ENCODE data around the gene MAML3. TPM values are rescaled to one million over a fixed set of nuclear protein-coding genes. Genes with fewer than 3 reads are reported as not detected.

MAML3 gene
- total and polyA plus RNA-seq, 8 donors: 5.8 to 18.7 (median 16.7) TPM

- intact Hi-C loops (cut with DNase I): no loop called here
- Histone ChIP-seq H3K27ac (peak overlapping the region in 1 of 2 donors; percentile 16), H3K4me1 (peaks cover 4 to 18% of the 10 kb centered on the region in 2 donors), H3K4me3 (no peak overlapping the region), H3K9me3 (no peaks in the 10 kb centered on the region), H3K27me3 (no peaks in the 10 kb centered on the region), H3K36me3 (no peaks in the 10 kb centered on the region)
- TF ChIP-seq CTCF (IDR thresholded peaks at IDR 0.05): no peak
- ATAC-seq: peak; percentile 56
- peak in 1 of 4 donors; percentile 64 for DNase-seq
Observed at GRCh38 chr4:139907001-139907809, 246.8 kb downstream of the MAML3 start.

- H3K9me3 ChIP-seq: no peaks in the 10 kb centered on the region
- TF ChIP-seq CTCF (IDR thresholded peaks at IDR 0.05): no peak
- no peak overlapping the region for H3K27ac ChIP-seq
- H3K4me3 ChIP-seq: no peak overlapping the region
- no peaks in the 10 kb centered on the region for H3K27me3 ChIP-seq
- no peaks in the 10 kb centered on the region for H3K36me3 ChIP-seq
- intact Hi-C loops (cut with DNase I): no loop called here
- DNase-seq (no peak), ATAC-seq (no peak)
- H3K4me1 ChIP-seq: peaks cover 4 to 31% of the 10 kb centered on the region in 2 donors
Observed at GRCh38 chr4:139905489-139905888, 248.5 kb downstream of the MAML3 start.

- H3K4me1 ChIP-seq: peaks cover 4 to 26% of the 10 kb centered on the region in 2 donors
- intact Hi-C loops (cut with DNase I): no loop called here
- DNase-seq: no peak
- H3K36me3 ChIP-seq: no peaks in the 10 kb centered on the region
- no peaks in the 10 kb centered on the region for H3K9me3 ChIP-seq
- H3K27me3 ChIP-seq: no peaks in the 10 kb centered on the region
- no peak overlapping the region for H3K4me3 ChIP-seq
- no peak overlapping the region for H3K27ac ChIP-seq
- no peak for ATAC-seq
- TF ChIP-seq CTCF (IDR thresholded peaks at IDR 0.05): no peak
Observed at GRCh38 chr4:139904406-139904805, 249.6 kb downstream of the MAML3 start.

GRCh38 chr4:139903845-139904244 lies 250.1 kb downstream of the MAML3 start:
- intact Hi-C loops (cut with DNase I): no loop called here
- Histone ChIP-seq H3K4me1 (peaks cover 4 to 26% of the 10 kb centered on the region in 2 donors), H3K9me3 (no peaks in the 10 kb centered on the region), H3K36me3 (no peaks in the 10 kb centered on the region), H3K27me3 (no peaks in the 10 kb centered on the region), H3K4me3 (no peak overlapping the region), H3K27ac (no peak overlapping the region)
- TF ChIP-seq CTCF (IDR thresholded peaks at IDR 0.05): no peak
- ATAC-seq (no peak), DNase-seq (no peak)
